Measurements from ENCODE around the gene MSH6. TPM values are rescaled to one million over a fixed set of nuclear protein-coding genes. Genes with fewer than 3 reads are reported as not detected.

MSH6 gene
- total RNA-seq, 1 experiment from 2014 or later, result 108 TPM

- H3K4me1 Mint-ChIP-seq (ENCODE audit: low read depth, unreplicated experiment), result peaks cover 18% of the 10 kb centered on the region
- H3K36me3 Mint-ChIP-seq (ENCODE audit: insufficient read depth, unreplicated experiment), result no peaks in the 10 kb centered on the region
- H3K4me3 Mint-ChIP-seq (ENCODE audit: unreplicated experiment), result no peak overlapping the region
- Histone ChIP-seq H3K4me1 (peaks cover 43% of the 10 kb centered on the region), H3K4me3 (ENCODE audit: low read depth, low read length) (no peak overlapping the region), H3K36me3 (ENCODE audit: control insufficient read depth, insufficient read depth, low read length) (no peaks in the 10 kb centered on the region), H3K9me3 (peaks cover 4% of the 10 kb centered on the region; the same call in 1 of the 2 replicates), H3K27me3 (replicated peaks; ENCODE audit: control insufficient read depth, insufficient read depth, low read length) (no peaks in the 10 kb centered on the region)
- H3K27me3 Mint-ChIP-seq (ENCODE audit: insufficient read depth, unreplicated experiment), result no peaks in the 10 kb centered on the region
- no peak for TF ChIP-seq CTCF (IDR thresholded peaks at IDR 0.05; ENCODE audit: insufficient read depth in 1 of 2, low read depth in 1 of 2, low read length in 1 of 2, severe bottlenecking in 1 of 2, unreplicated experiment in 1 of 2)
- H3K27ac Mint-ChIP-seq (ENCODE audit: unreplicated experiment), result no peak overlapping the region
- DNase-seq, result no peak
- no peaks in the 10 kb centered on the region for H3K9me3 Mint-ChIP-seq (ENCODE audit: unreplicated experiment)
- no TSS peak for BruUV-seq (replicated peaks)
- POLR2A ChIA-PET, result interaction anchor here (0.6 kb wide), 1 partner anchor 71 kb away, joined by 7 read pairs; no protein-coding TSS in a partner anchor
- intact Hi-C loops (cut with micrococcal nuclease; ENCODE audit: unreplicated experiment), result no loop called here
- CTCF ChIA-PET, result no interaction called here
Measured at GRCh38 chr2:47741637-47742036, 41.3 kb upstream of the MSH6 start.

DNA sequence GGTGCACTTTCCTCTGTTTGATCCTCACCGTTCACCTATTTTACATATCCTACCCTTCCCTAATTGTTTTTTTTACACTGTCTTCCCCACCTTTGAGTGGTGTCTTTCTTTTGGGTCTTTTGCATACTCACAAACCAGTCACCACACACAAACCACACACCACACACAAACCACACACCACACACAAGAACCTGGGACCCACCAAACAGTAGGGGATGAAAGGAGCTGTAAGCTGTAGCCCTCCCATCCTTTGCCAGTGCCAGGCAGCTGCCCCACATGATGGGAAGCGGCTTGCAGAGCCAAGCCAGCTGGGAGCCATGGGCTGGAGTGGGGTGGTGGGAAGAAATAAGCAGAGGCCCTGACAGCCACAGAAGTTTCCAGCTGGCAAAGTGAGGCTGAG lies 38.9 kb upstream of the MSH6 start:
- ChIA-PET POLR2A (no interaction called here), CTCF (no interaction called here)
- H3K27ac Mint-ChIP-seq (ENCODE audit: unreplicated experiment), result no peak overlapping the region
- H3K4me1 ChIP-seq, result peaks cover 27% of the 10 kb centered on the region
- TF ChIP-seq CTCF (IDR thresholded peaks at IDR 0.05; ENCODE audit: insufficient read depth in 1 of 2, low read depth in 1 of 2, low read length in 1 of 2, severe bottlenecking in 1 of 2, unreplicated experiment in 1 of 2), result no peak
- H3K9me3 ChIP-seq, result peaks cover 13% of the 10 kb centered on the region; the same call in 1 of the 2 replicates
- no TSS peak for BruUV-seq (replicated peaks)
- peaks cover 13% of the 10 kb centered on the region for H3K4me1 Mint-ChIP-seq (ENCODE audit: low read depth, unreplicated experiment)
- intact Hi-C loops (cut with micrococcal nuclease; ENCODE audit: unreplicated experiment), result no loop called here
- H3K4me3 Mint-ChIP-seq (ENCODE audit: unreplicated experiment), result no peak overlapping the region
- no peaks in the 10 kb centered on the region for H3K36me3 ChIP-seq (ENCODE audit: control insufficient read depth, insufficient read depth, low read length)
- no peaks in the 10 kb centered on the region for H3K9me3 Mint-ChIP-seq (ENCODE audit: unreplicated experiment)
- no peaks in the 10 kb centered on the region for H3K36me3 Mint-ChIP-seq (ENCODE audit: insufficient read depth, unreplicated experiment)
- no peak for DNase-seq
- no peak overlapping the region for H3K4me3 ChIP-seq (ENCODE audit: low read depth, low read length)
- H3K27me3 Mint-ChIP-seq (ENCODE audit: insufficient read depth, unreplicated experiment), result no peaks in the 10 kb centered on the region
- H3K27me3 ChIP-seq (replicated peaks; ENCODE audit: control insufficient read depth, insufficient read depth, low read length), result no peaks in the 10 kb centered on the region

DNA sequence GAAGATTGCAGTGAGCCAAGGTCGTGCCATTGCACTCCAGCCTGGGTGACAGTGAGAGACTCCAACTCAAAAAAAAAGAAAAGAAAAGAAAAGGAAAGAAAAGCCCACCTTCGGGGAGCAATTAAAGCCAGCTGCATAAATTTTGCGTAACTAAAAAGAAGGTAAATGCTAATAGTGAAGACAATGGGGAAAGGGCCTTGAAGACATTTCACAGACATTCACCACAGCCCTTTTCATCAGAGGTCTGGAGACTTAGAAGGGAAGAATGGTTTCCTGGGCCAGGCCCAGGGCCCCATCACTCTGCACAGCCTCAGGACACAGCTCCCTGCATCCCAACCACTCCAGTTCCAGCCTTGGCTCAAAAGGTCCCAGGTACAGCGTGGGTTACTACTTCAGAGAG lies 35.1 kb upstream of the MSH6 start:
- ChIA-PET CTCF (interaction anchor here (1.2 kb wide), 1 partner anchor 20 kb away, joined by 3 read pairs; no protein-coding TSS in a partner anchor), POLR2A (no interaction called here)
- peaks cover 13% of the 10 kb centered on the region; the same call in 1 of the 2 replicates for H3K9me3 ChIP-seq
- H3K9me3 Mint-ChIP-seq (ENCODE audit: unreplicated experiment), result no peaks in the 10 kb centered on the region
- intact Hi-C loops (cut with micrococcal nuclease; ENCODE audit: unreplicated experiment), result no loop called here
- H3K36me3 ChIP-seq (ENCODE audit: control insufficient read depth, insufficient read depth, low read length), result no peaks in the 10 kb centered on the region
- no peaks in the 10 kb centered on the region for H3K27me3 ChIP-seq (replicated peaks; ENCODE audit: control insufficient read depth, insufficient read depth, low read length)
- no peak for TF ChIP-seq CTCF (IDR thresholded peaks at IDR 0.05; ENCODE audit: insufficient read depth in 1 of 2, low read depth in 1 of 2, low read length in 1 of 2, severe bottlenecking in 1 of 2, unreplicated experiment in 1 of 2)
- no peaks in the 10 kb centered on the region for H3K27me3 Mint-ChIP-seq (ENCODE audit: insufficient read depth, unreplicated experiment)
- H3K27ac Mint-ChIP-seq (ENCODE audit: unreplicated experiment), result no peak overlapping the region
- no peak overlapping the region for H3K4me3 Mint-ChIP-seq (ENCODE audit: unreplicated experiment)
- no peak overlapping the region for H3K4me3 ChIP-seq (ENCODE audit: low read depth, low read length)
- no peak for DNase-seq
- BruUV-seq (replicated peaks), result no TSS peak
- H3K4me1 Mint-ChIP-seq (ENCODE audit: low read depth, unreplicated experiment), result no peaks in the 10 kb centered on the region
- H3K36me3 Mint-ChIP-seq (ENCODE audit: insufficient read depth, unreplicated experiment), result no peaks in the 10 kb centered on the region
- peaks cover 11% of the 10 kb centered on the region for H3K4me1 ChIP-seq
